WERI-Rb-1 (cell line): ENCODE results near the gene ZNF219.
A peak's percentile ranks its signal among the peaks of the same experiment; 100 is the strongest.

Experiments used
- DNase-seq: peaks from one replicate; pipeline ENCODE4 v3.0.0-alpha.2; 2020
- H3K27ac ChIP-seq: fragments of 250-450 bp; sonication (Bioruptor Pico); 2 replicates; pipeline ENCODE4 v1.5.1; 2020; ENCODE audit warnings: mild to moderate bottlenecking, moderate library complexity
- H3K27me3 ChIP-seq: fragments of 250-450 bp; sonication (Bioruptor Pico); 2 replicates; pipeline ENCODE4 v1.5.1; 2021; ENCODE audit warnings: mild to moderate bottlenecking, low read depth, moderate library complexity; ENCODE audit not compliant: insufficient read depth, severe bottlenecking
- H3K36me3 ChIP-seq: fragments of 250-450 bp; sonication (Bioruptor Pico); 2 replicates; pipeline ENCODE4 v1.5.1; 2020; ENCODE audit warnings: mild to moderate bottlenecking, moderate library complexity
- H3K4me3 ChIP-seq: 2 replicates; pipeline ENCODE4 v1.5.1; 2011; ENCODE audit warnings: low read depth, mild to moderate bottlenecking, control low read depth, low read length
- H3K9me3 ChIP-seq: fragments of 250-450 bp; sonication (Bioruptor Pico); 2 replicates; pipeline ENCODE4 v1.5.1; 2021; ENCODE audit warnings: mild to moderate bottlenecking, moderate library complexity; ENCODE audit not compliant: severe bottlenecking
- TF ChIP-seq, protein P1 (sequence below): IDR thresholded peaks from 2 replicates; pipeline ENCODE4 v1.5.1; 2011; ENCODE audit warnings: low read depth, mild to moderate bottlenecking, control low read depth, inconsistent platforms, low read length

Gene ZNF219

DNA sequence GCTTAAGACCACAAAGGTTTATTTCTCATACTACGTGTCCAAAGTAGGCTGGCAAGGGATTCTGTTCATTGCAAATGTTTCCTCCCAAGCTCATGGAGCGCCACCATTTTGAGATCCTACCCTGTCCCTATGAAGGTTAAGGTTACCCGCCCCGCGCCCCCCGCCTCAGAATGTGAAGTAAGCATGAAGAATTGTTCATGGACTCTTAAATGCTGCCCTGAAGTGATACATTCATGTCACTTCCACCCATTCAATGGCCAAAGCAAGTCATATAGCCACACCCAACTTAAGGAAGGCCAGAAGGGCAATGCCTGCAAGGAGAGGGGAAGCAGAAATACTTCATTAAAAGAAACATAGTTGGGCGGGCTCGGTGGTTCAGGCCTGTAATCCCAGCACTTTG is 6.6 kb upstream of the ZNF219 start:
- Histone ChIP-seq H3K9me3 (no peaks in the 10 kb centered on the region), H3K36me3 (no peaks in the 10 kb centered on the region), H3K27me3 (no peaks in the 10 kb centered on the region), H3K27ac (peak overlapping the region; percentile 99), H3K4me3 (peak overlapping the region; percentile 85; the same call in 1 of the 2 replicates)
- TF ChIP-seq, protein P1, sequence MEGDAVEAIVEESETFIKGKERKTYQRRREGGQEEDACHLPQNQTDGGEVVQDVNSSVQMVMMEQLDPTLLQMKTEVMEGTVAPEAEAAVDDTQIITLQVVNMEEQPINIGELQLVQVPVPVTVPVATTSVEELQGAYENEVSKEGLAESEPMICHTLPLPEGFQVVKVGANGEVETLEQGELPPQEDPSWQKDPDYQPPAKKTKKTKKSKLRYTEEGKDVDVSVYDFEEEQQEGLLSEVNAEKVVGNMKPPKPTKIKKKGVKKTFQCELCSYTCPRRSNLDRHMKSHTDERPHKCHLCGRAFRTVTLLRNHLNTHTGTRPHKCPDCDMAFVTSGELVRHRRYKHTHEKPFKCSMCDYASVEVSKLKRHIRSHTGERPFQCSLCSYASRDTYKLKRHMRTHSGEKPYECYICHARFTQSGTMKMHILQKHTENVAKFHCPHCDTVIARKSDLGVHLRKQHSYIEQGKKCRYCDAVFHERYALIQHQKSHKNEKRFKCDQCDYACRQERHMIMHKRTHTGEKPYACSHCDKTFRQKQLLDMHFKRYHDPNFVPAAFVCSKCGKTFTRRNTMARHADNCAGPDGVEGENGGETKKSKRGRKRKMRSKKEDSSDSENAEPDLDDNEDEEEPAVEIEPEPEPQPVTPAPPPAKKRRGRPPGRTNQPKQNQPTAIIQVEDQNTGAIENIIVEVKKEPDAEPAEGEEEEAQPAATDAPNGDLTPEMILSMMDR: no peak
- no peak for DNase-seq

- DNase-seq: peak; percentile 89
- H3K9me3 ChIP-seq: no peaks in the 10 kb centered on the region
- peak overlapping the region; percentile 99 for H3K27ac ChIP-seq
- peak overlapping the region; percentile 85 for H3K4me3 ChIP-seq
- H3K27me3 ChIP-seq: no peaks in the 10 kb centered on the region
- TF ChIP-seq, protein P1: peak; percentile 95
- no peaks in the 10 kb centered on the region for H3K36me3 ChIP-seq
These were observed 6.1 kb upstream of the ZNF219 start for GRCh38 chr14:21104448-21105060.

DNA sequence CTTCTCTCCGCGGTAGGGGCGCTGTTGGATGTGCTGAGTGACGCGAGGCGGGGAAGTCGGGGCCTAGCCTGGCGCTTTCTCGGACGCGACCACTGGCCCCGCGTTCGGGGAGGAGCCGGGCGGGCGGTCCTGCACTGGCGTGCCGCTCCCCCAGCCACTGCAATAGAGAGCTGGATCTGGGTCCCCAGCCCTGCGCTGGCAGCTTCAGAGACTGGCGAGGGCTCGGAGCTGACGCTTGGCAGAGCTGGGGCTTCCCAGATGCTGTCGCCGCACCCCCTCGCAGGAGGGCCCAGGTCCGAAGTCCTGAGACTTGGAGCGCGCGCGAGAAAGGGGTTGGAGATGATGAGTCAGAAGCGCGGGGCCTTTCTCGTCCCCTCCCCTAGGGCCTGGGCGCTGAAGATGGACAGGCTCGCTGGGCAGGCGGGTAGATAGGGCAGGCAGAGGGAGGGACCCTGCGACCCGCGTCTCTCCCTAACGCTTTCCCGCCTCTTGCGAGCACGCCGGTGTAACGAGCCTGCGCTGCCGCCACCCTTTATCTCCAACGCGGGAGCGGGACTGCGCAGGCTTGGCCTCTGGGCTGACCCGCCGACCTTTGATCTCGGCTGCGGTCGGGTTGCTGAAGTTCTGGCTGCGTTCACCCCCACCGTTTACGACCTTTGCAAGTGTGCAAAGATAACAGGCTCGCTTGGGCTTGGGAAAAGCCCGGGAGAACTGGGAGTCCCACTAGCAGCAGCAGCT is 5.4 kb upstream of the ZNF219 start:
- H3K36me3 ChIP-seq: no peaks in the 10 kb centered on the region
- DNase-seq: peak; percentile 96
- TF ChIP-seq, protein P1: peak; percentile 80
- H3K27me3 ChIP-seq: no peaks in the 10 kb centered on the region
- peak overlapping the region; percentile 85 for H3K4me3 ChIP-seq
- H3K9me3 ChIP-seq: no peaks in the 10 kb centered on the region
- H3K27ac ChIP-seq: peak overlapping the region; percentile 99

GRCh38 chr14:21103411-21103709 is 4.9 kb upstream of the ZNF219 start:
- TF ChIP-seq, protein P1: no peak
- peak overlapping the region; percentile 85 for H3K4me3 ChIP-seq
- no peaks in the 10 kb centered on the region for H3K36me3 ChIP-seq
- no peaks in the 10 kb centered on the region for H3K9me3 ChIP-seq
- DNase-seq: no peak
- no peaks in the 10 kb centered on the region for H3K27me3 ChIP-seq
- peak overlapping the region; percentile 99 for H3K27ac ChIP-seq

DNA sequence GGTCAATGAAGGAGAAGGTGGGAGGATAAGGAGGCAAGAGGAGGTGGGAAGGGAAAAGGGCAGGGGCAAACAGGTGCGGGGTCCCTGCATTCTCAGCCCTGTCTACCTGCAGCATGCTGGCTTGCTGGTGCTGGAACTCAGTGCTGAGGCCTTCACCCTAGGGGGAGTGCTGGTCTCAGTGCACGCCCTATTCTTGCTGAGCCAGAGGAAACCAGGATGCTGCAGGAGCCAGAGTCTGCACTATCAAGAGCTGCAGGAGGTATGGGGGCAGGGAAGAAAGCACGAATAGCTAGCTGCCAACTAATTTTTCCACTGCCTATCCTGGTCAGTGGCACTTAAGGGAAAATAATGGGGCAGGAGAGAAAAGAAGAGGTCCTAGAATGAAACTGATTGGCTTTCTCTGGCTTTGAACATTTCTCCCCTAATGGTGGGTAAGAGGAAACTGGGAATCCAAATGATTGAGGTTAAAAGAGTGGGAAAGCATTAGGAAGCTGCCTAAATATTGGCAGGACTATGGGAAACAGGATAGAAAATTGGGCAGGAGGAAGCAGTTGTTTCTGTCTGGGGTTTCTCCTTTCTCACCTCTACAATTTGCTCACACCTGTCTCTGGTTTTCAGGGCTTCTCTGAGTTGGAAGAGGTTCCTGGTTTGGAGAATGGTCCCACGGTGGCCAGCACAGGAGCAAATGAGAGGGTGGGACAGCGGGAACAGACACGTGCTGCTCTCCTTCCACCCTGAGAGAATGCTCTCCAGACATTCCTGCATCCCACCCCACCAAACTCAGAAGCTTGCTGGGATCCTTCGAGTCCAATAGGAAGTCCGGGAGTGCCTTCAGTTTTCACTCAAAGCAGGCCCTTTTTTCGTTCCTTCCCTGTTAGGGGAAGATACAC is 4.3 kb upstream of the ZNF219 start:
- DNase-seq: peak; percentile 30
- H3K27ac ChIP-seq: peak overlapping the region; percentile 99

More for the DNA sequence above, 4.3 kb upstream of the ZNF219 start:
- TF ChIP-seq, protein P1: no peak
- Histone ChIP-seq H3K36me3 (no peaks in the 10 kb centered on the region), H3K4me3 (peak overlapping the region; percentile 85), H3K27me3 (no peaks in the 10 kb centered on the region), H3K9me3 (no peaks in the 10 kb centered on the region)
